ENCODE measurements around the gene WNT11.

GRCh38 chr11:76224461-76225121, 18.3 kb upstream of the WNT11 start:
- TF ChIP-seq EZH2 (IDR thresholded peaks at IDR 0.05; ENCODE audit: insufficient read depth, poor library complexity, severe bottlenecking) (no peak), EZH2phosphoT487 (IDR thresholded peaks at IDR 0.05; ENCODE audit: insufficient read depth, low read depth) (no peak)

Data from GM23248 (cell line).